ENCODE results near the gene PACS1.

PACS1 gene

GRCh38 chr11:66262696-66263095 is 192.6 kb downstream of the PACS1 start:
- POLR2A ChIA-PET = interaction anchor here (1.8 kb wide), 1 partner anchor 26 kb away, joined by 4 read pairs; the partner anchor contains the start of gene YIF1A
- no peak for TF ChIP-seq CTCF (IDR thresholded peaks at IDR 0.05; ENCODE audit: insufficient read depth, low read length, missing control alignments)

GRCh38 chr11:66263231-66263630 is 193.2 kb downstream of the PACS1 start:
- POLR2A ChIA-PET = interaction anchor here (1.8 kb wide), 1 partner anchor 25 kb away, joined by 4 read pairs; the partner anchor contains the start of gene YIF1A
- no peak for DNase-seq (ENCODE audit: low read depth, low spot score)
- CTCF ChIA-PET = no interaction called here
- no peak for TF ChIP-seq CTCF (IDR thresholded peaks at IDR 0.05; ENCODE audit: insufficient read depth, low read length, missing control alignments)
- no peak overlapping the region for H3K4me3 ChIP-seq (ENCODE audit: low read depth, low read length)

More at GRCh38 chr11:66262696-66263095, 192.6 kb downstream of the PACS1 start:
- no peak for DNase-seq (ENCODE audit: low read depth, low spot score)
- CTCF ChIA-PET = no interaction called here
- H3K4me3 ChIP-seq (ENCODE audit: low read depth, low read length) = no peak overlapping the region

GRCh38 chr11:66263785-66264184 is 193.7 kb downstream of the PACS1 start:
- POLR2A ChIA-PET = interaction anchor here (0.6 kb wide), 1 partner anchor 356 kb away, joined by 3 read pairs; no protein-coding TSS in a partner anchor
- H3K4me3 ChIP-seq (ENCODE audit: low read depth, low read length) = no peak overlapping the region
- no peak for TF ChIP-seq CTCF (IDR thresholded peaks at IDR 0.05; ENCODE audit: insufficient read depth, low read length, missing control alignments)
- no peak for DNase-seq (ENCODE audit: low read depth, low spot score)
- CTCF ChIA-PET = no interaction called here

- no peak for DNase-seq (ENCODE audit: low read depth, low spot score)
- no peak overlapping the region for H3K4me3 ChIP-seq (ENCODE audit: low read depth, low read length)
- TF ChIP-seq CTCF (IDR thresholded peaks at IDR 0.05; ENCODE audit: insufficient read depth, low read length, missing control alignments) = no peak
- POLR2A ChIA-PET = no interaction called here
- CTCF ChIA-PET = no interaction called here
Observed at GRCh38 chr11:66264383-66264782, 194.3 kb downstream of the PACS1 start.

GRCh38 chr11:66264914-66265313 is 194.8 kb downstream of the PACS1 start:
- POLR2A ChIA-PET = no interaction called here
- no peak overlapping the region for H3K4me3 ChIP-seq (ENCODE audit: low read depth, low read length)
- DNase-seq (ENCODE audit: low read depth, low spot score) = no peak
- no peak for TF ChIP-seq CTCF (IDR thresholded peaks at IDR 0.05; ENCODE audit: insufficient read depth, low read length, missing control alignments)
- CTCF ChIA-PET = interaction anchor here (0.7 to 10.3 kb wide), 2 partner anchors 12 to 18 kb away, joined by 3 to 144 read pairs; no protein-coding TSS in a partner anchor

- ChIA-PET CTCF (interaction anchor here (0.7 to 10.3 kb wide), 3 partner anchors 13 to 71 kb away, joined by 3 to 144 read pairs (median 3); partner anchors contain the start of gene RIN1), POLR2A (interaction anchor here (0.9 kb wide), 1 partner anchor 24 kb away, joined by 5 read pairs; no protein-coding TSS in a partner anchor)
- H3K4me3 ChIP-seq (ENCODE audit: low read depth, low read length) = no peak overlapping the region
- TF ChIP-seq CTCF (IDR thresholded peaks at IDR 0.05; ENCODE audit: insufficient read depth, low read length, missing control alignments) = no peak
- DNase-seq (ENCODE audit: low read depth, low spot score) = no peak
Observed at GRCh38 chr11:66265531-66266377, 195.7 kb downstream of the PACS1 start.
